K562 treated with DMSO at 1 percent for 48 hours (cell line): ENCODE measurements around the gene CHRM5. TPM values are rescaled to one million over a fixed set of nuclear protein-coding genes. Genes with fewer than 3 reads are reported as not detected.

Source experiments
- total RNA-seq: library from RNA; unstranded; fragments of 300-600 nt; gene quantifications from 2 replicates; pipeline ENCODE4 v1.2.3, GENCODE V29; 2022; ENCODE audit warnings: low replicate concordance; ENCODE audit errors: extremely low read depth

Gene CHRM5
- not detected in 2 replicates for total RNA-seq

GRCh38 chr15:33968224-33968623 lies at the start of gene CHRM5:
Gene CHRM5, plus strand, starts transcription at chr15:33968497. Its CDS starts 94,221 bp downstream, at chr15:34062718.

GRCh38 chr15:34038871-34039789 lies 70.8 kb downstream of the CHRM5 start, which contains the start of gene AVEN:
Gene AVEN, minus strand, starts transcription at chr15:34039204. Its CDS starts 158 bp downstream, at chr15:34039046.

GRCh38 chr15:34101366-34102174 lies 133.3 kb downstream of the CHRM5 start, which contains the start of the genes EMC7 and PGBD4:
Gene EMC7, minus strand, starts transcription at chr15:34101862. Its CDS starts 23 bp downstream, at chr15:34101839.
Gene PGBD4, plus strand, starts transcription at chr15:34102083. Its CDS starts 449 bp downstream, at chr15:34102532.

Other genes starting within 250 kb of the CHRM5 start
- not detected in 2 replicates for gene AVEN, start 70.7 kb downstream of the CHRM5 start, total RNA-seq
- gene EMC7, start 133.4 kb downstream of the CHRM5 start, total RNA-seq: not detected in 2 replicates
- not detected in 2 replicates for gene PGBD4, start 133.6 kb downstream of the CHRM5 start, total RNA-seq
- not detected in 2 replicates for gene KATNBL1, start 241.6 kb downstream of the CHRM5 start, total RNA-seq